H1 (cell line): ENCODE results near the gene SH3TC2. TPM values are rescaled to one million over a fixed set of nuclear protein-coding genes. Genes with fewer than 3 reads are reported as not detected.

Experiments used
- CTCF ChIA-PET: fragments of 300-600 bp; sonication (Branson Sonifier 250); formaldehyde crosslinking; loops from one replicate; lab custom pipeline; 2021; ENCODE audit not compliant: partially characterized antibody; lab: Charles Lee
- POLR2A ChIA-PET: fragments of 300-600 bp; sonication (Branson Sonifier 250); formaldehyde crosslinking; loops from one replicate; lab custom pipeline; 2021; ENCODE audit warnings: inconsistent platforms; ENCODE audit not compliant: partially characterized antibody; lab: Charles Lee
- DNase-seq, 2 experiments: peaks; one replicate each; pipeline versions ENCODE4 v3.0.0 to v3.0.0-alpha.2; 2010 to 2022; ENCODE audit warnings: low spot score in 2 of 2, low read depth in 1 of 2, mixed read lengths in 1 of 2
- FAIRE-seq: peaks from 2 replicates; lab custom pipeline; 2011; peaks lifted over from hg19 to GRCh38; lab: Jason Lieb, UNC
- H2AFZ ChIP-seq: 2 replicates; pipeline ENCODE4 v1.8.1; 2012; ENCODE audit warnings: low read length, inconsistent platforms
- H2AK5ac ChIP-seq: 2 replicates; pipeline ENCODE4 v1.6.1; 2013; ENCODE audit warnings: low read depth, low read length
- H2BK120ac ChIP-seq: replicated peaks from 2 replicates; pipeline ENCODE3; 2013; ENCODE audit warnings: low read depth, low read length, inconsistent platforms
- H2BK12ac ChIP-seq: 2 replicates; pipeline ENCODE4 v1.6.1; 2013; ENCODE audit warnings: low read depth, low read length
- H2BK15ac ChIP-seq: 2 replicates; pipeline ENCODE4 v1.6.1; 2013; ENCODE audit warnings: low read length
- H2BK20ac ChIP-seq: 2 replicates; pipeline ENCODE4 v1.6.1; 2013; ENCODE audit warnings: low read length
- H2BK5ac ChIP-seq: 2 replicates; pipeline ENCODE4 v1.6.1; 2013; ENCODE audit warnings: low read depth, low read length
- H3K14ac ChIP-seq: 2 replicates; pipeline ENCODE4 v1.6.1; 2013; ENCODE audit warnings: inconsistent platforms; ENCODE audit not compliant: insufficient read length
- H3K18ac ChIP-seq: 2 replicates; pipeline ENCODE4 v1.6.1; 2013; ENCODE audit warnings: low read length; ENCODE audit errors: extremely low read depth
- H3K23ac ChIP-seq: 2 replicates; pipeline ENCODE4 v1.6.1; 2013; ENCODE audit warnings: inconsistent platforms; ENCODE audit not compliant: insufficient read length
- H3K23me2 ChIP-seq: 2 replicates; pipeline ENCODE4 v1.6.1; 2013; ENCODE audit warnings: low read depth, low read length
- H3K27ac ChIP-seq: 2 replicates; pipeline ENCODE4 v1.6.1; 2011; ENCODE audit warnings: low read depth, low read length, inconsistent platforms
- H3K27me3 ChIP-seq, 4 experiments: replicated peaks in 1 of 4; 1 replicate in 1 of 4; 2 replicates in 3 of 4; pipeline versions ENCODE4 v1.6.1 to v1.8.1; 2011 to 2013; ENCODE audit warnings: low read length in 3 of 4, mild to moderate bottlenecking in 3 of 4, inconsistent platforms in 2 of 4, mixed read lengths in 2 of 4, moderate library complexity in 1 of 4; ENCODE audit not compliant: control insufficient read depth in 3 of 4, insufficient read depth in 3 of 4; ENCODE audit errors: extremely low read depth in 1 of 4
- H3K36me3 ChIP-seq, 4 experiments: 2 replicates each; pipeline versions ENCODE4 v1.6.1 to v1.8.1; 2011 to 2013; ENCODE audit warnings: mild to moderate bottlenecking in 4 of 4, low read length in 3 of 4, moderate library complexity in 2 of 4, control low read depth in 1 of 4, inconsistent platforms in 1 of 4; ENCODE audit not compliant: insufficient read depth in 4 of 4, control insufficient read depth in 2 of 4
- H3K4ac ChIP-seq: replicated peaks from 2 replicates; pipeline ENCODE3; 2013; ENCODE audit warnings: low read length, low read depth, mixed read lengths, inconsistent platforms; ENCODE audit not compliant: insufficient read length
- H3K4me1 ChIP-seq, 4 experiments: replicated peaks in 1 of 4; 1 replicate in 1 of 4; 2 replicates in 3 of 4; pipeline versions ENCODE4 v1.6.1 to v1.8.1; 2011 to 2013; ENCODE audit warnings: low read length in 3 of 4, inconsistent platforms in 2 of 4, mixed read lengths in 1 of 4; ENCODE audit not compliant: insufficient read depth in 4 of 4, control insufficient read depth in 3 of 4
- H3K4me2 ChIP-seq, 2 experiments: 2 replicates each; pipeline versions ENCODE4 v1.6.1 to v1.8.1; 2011 to 2013; ENCODE audit warnings: low read depth in 2 of 2, low read length in 2 of 2, control low read depth in 1 of 2, inconsistent platforms in 1 of 2, mild to moderate bottlenecking in 1 of 2; ENCODE audit not compliant: insufficient read depth in 1 of 2
- H3K4me3 ChIP-seq, 4 experiments: fragments of 200-600, 300-600 bp in 1 of 4; sonication (generic), shearing (Covaris generic), sonication (Bioruptor Twin) in 1 of 4; 2 replicates each; pipeline versions ENCODE4 v1.5.1 to v1.8.1; 2011 to 2016; ENCODE audit warnings: low read length in 4 of 4, low read depth in 3 of 4, control low read depth in 2 of 4, inconsistent platforms in 2 of 4, mild to moderate bottlenecking in 2 of 4, mixed read lengths in 1 of 4, moderate library complexity in 1 of 4; ENCODE audit not compliant: insufficient read depth in 2 of 4; ENCODE audit errors: extremely low read depth in 1 of 4
- H3K56ac ChIP-seq: replicated peaks from 2 replicates; pipeline ENCODE3; 2013; ENCODE audit warnings: low read depth, mild to moderate bottlenecking, mixed read lengths, low read length, inconsistent platforms; ENCODE audit not compliant: insufficient read length
- H3K79me1 ChIP-seq: 2 replicates; pipeline ENCODE4 v1.6.1; 2013; ENCODE audit warnings: low read depth, low read length, control low read depth
- H3K79me2 ChIP-seq, 2 experiments: 2 replicates each; pipeline versions ENCODE4 v1.6.1 to v1.8.1; 2012 to 2013; ENCODE audit warnings: low read length in 2 of 2, mild to moderate bottlenecking in 2 of 2, inconsistent platforms in 1 of 2; ENCODE audit not compliant: insufficient read depth in 2 of 2, control insufficient read depth in 1 of 2
- H3K9ac ChIP-seq, 4 experiments: replicated peaks in 1 of 4; 1 replicate in 1 of 4; 2 replicates in 3 of 4; pipeline versions ENCODE4 v1.6.1 to v1.8.1; 2011 to 2013; ENCODE audit warnings: low read depth in 3 of 4, low read length in 3 of 4, control low read depth in 2 of 4, mild to moderate bottlenecking in 2 of 4, moderate library complexity in 2 of 4, inconsistent platforms in 1 of 4; ENCODE audit errors: extremely low read depth in 1 of 4
- H3K9me3 ChIP-seq, 2 experiments: 2 replicates each; pipeline versions ENCODE4 v1.6.1 to v1.8.1; 2012 to 2013; ENCODE audit warnings: mild to moderate bottlenecking in 2 of 2, moderate library complexity in 2 of 2, control low read depth in 1 of 2, inconsistent platforms in 1 of 2, low read depth in 1 of 2, low read length in 1 of 2, mixed read lengths in 1 of 2; ENCODE audit not compliant: insufficient read depth in 2 of 2
- H4K20me1 ChIP-seq, 2 experiments: replicated peaks in 1 of 2; 2 replicates each; pipeline versions ENCODE3 to v1.8.1; 2011 to 2013; ENCODE audit warnings: inconsistent platforms in 2 of 2, low read length in 2 of 2, mild to moderate bottlenecking in 1 of 2; ENCODE audit not compliant: insufficient read depth in 2 of 2, control insufficient read depth in 1 of 2
- H4K5ac ChIP-seq: 2 replicates; pipeline ENCODE4 v1.6.1; 2013; ENCODE audit warnings: low read length, low read depth, mixed read lengths, inconsistent platforms; ENCODE audit not compliant: insufficient read length
- H4K8ac ChIP-seq: 2 replicates; pipeline ENCODE4 v1.8.0; 2013; ENCODE audit warnings: mild to moderate bottlenecking, moderate library complexity, low read length, inconsistent platforms; ENCODE audit not compliant: insufficient read depth; ENCODE audit errors: extremely low read depth
- H4K91ac ChIP-seq: replicated peaks from 2 replicates; pipeline ENCODE3; 2013; ENCODE audit warnings: low read length, mixed read lengths, inconsistent platforms; ENCODE audit not compliant: insufficient read length
- BRCA1 ChIP-seq: IDR thresholded peaks from 2 replicates; pipeline ENCODE4 v1.6.1; 2012; ENCODE audit warnings: low read depth, low read length, improper control_type of control experiment
- CEBPB ChIP-seq: IDR thresholded peaks from 2 replicates; pipeline ENCODE4 v1.6.1; 2012; ENCODE audit warnings: low read depth, low read length
- E2F6 ChIP-seq: IDR thresholded peaks from 2 replicates; pipeline ENCODE4 v1.6.1; 2012; ENCODE audit warnings: inconsistent platforms
- GTF2F1 ChIP-seq: IDR thresholded peaks from 2 replicates; pipeline ENCODE4 v1.6.1; 2012; ENCODE audit warnings: low read depth, low read length, improper control_type of control experiment, borderline replicate concordance
- JUND ChIP-seq: IDR thresholded peaks from 2 replicates; pipeline ENCODE4 v1.6.1; 2011; ENCODE audit warnings: mild to moderate bottlenecking, improper control_type of control experiment, low read length
- KDM4A ChIP-seq: IDR thresholded peaks from one replicate; pipeline ENCODE4 v1.7.1; 2012; ENCODE audit warnings: low read depth, mild to moderate bottlenecking, moderate library complexity, low read length, inconsistent platforms; ENCODE audit not compliant: severe bottlenecking
- NRF1 ChIP-seq: IDR thresholded peaks from 2 replicates; pipeline ENCODE4 v1.6.1; 2011; ENCODE audit warnings: mild to moderate bottlenecking, low read depth, low read length, improper control_type of control experiment
- RAD21 ChIP-seq, 2 experiments: IDR thresholded peaks in 1 of 2; conservative IDR thresholded peaks in 1 of 2; 2 replicates each; pipeline ENCODE4 v1.6.1; 2011; ENCODE audit warnings: low read depth in 2 of 2, low read length in 2 of 2, improper control_type of control experiment in 1 of 2, inconsistent platforms in 1 of 2, mild to moderate bottlenecking in 1 of 2, moderate library complexity in 1 of 2
- SIN3A ChIP-seq, 2 experiments: IDR thresholded peaks in 1 of 2; conservative IDR thresholded peaks in 1 of 2; 2 replicates each; pipeline ENCODE4 v1.6.1; 2011 to 2012; ENCODE audit warnings: low read length in 2 of 2, improper control_type of control experiment in 1 of 2, low read depth in 1 of 2, mild to moderate bottlenecking in 1 of 2
- TAF1 ChIP-seq: IDR thresholded peaks from 2 replicates; pipeline ENCODE4 v1.6.1; 2011; ENCODE audit warnings: mild to moderate bottlenecking, low read depth, low read length
- TEAD4 ChIP-seq: IDR thresholded peaks from 2 replicates; pipeline ENCODE4 v1.6.1; 2012; ENCODE audit warnings: low read depth, low read length, inconsistent platforms, mixed read lengths
- USF2 ChIP-seq: IDR thresholded peaks from 2 replicates; pipeline ENCODE4 v1.6.1; 2011; ENCODE audit warnings: low read length, improper control_type of control experiment
- WGBS, 2 experiments: shearing (Covaris generic) in 1 of 2; methylation state at CpG; one replicate each; pipeline versions ENCODE4 v1.1.6 to v1.1.7; 2013 to 2015; ENCODE audit warnings: low lambda C conversion rate in 2 of 2, mixed read lengths in 2 of 2, inconsistent platforms in 1 of 2, low coverage in 1 of 2, missing lambda C conversion rate in 1 of 2; ENCODE audit not compliant: insufficient replicate concordance in 2 of 2, insufficient coverage in 1 of 2, insufficient read length in 1 of 2; ENCODE audit errors: extremely low coverage in 1 of 2, missing lambda C conversion rate in 1 of 2; 5-methylcytosine and 5-hydroxymethylcytosine counted together
- polyA plus RNA-seq, 7 experiments: library from polyadenylated mRNA; depleted of rRNA in 3 of 7; stranded (reverse) in 5 of 7; unstranded in 2 of 7; fragments of >200 nt in 5 of 7; fragments of 200-250 nt in 2 of 7; gene quantifications; 1 replicate in 5 of 7; 2 replicates in 1 of 7; 4 replicates in 1 of 7; pipeline versions ENCODE4 v1.2.1 to v1.2.3, GENCODE V29; 2011 to 2013; ENCODE audit warnings: missing spikeins in 2 of 7, mixed read lengths in 2 of 7
- total RNA-seq: library from RNA; stranded (reverse); fragmentation: NEBNext Ultra II Directional; extraction: Animal tissue kit (Norgen Biotek cat#: 25700); gene quantifications from 2 replicates; pipeline ENCODE4 v1.2.1, GENCODE V29; 2021

The SH3TC2 gene
- total and polyA plus RNA-seq, 2 of the 8 experiments (the other 6 are each of a cell fraction or from before 2014, with no cell fraction given) = 0.11 to 0.80 TPM

GRCh38 chr5:149002053-149002452, 60.8 kb downstream of the SH3TC2 start:
- no peak overlapping the region for H3K56ac ChIP-seq
- no peak overlapping the region for H2AK5ac ChIP-seq
- FAIRE-seq (no peak), DNase-seq (no peak)
- TF ChIP-seq TEAD4 (peak; percentile 74), JUND (no peak), SIN3A (conservative IDR thresholded peaks at IDR 0.05 in 1 of 2, IDR thresholded peaks at IDR 0.05 in 1 of 2; ENCODE audit: low read depth in 1 of 2, low read length in 2 of 2) (no peak), CEBPB (no peak), E2F6 (no peak), KDM4A (no peak), USF2 (no peak), RAD21 (IDR thresholded peaks at IDR 0.05 in 1 of 2, conservative IDR thresholded peaks at IDR 0.05 in 1 of 2; ENCODE audit: low read depth in 2 of 2, low read length in 2 of 2) (no peak), BRCA1 (no peak), TAF1 (0 out of 2 replicates have a peak, but pooled peaks have one; percentile 25), GTF2F1 (no peak), NRF1 (no peak)
- H3K9me3 ChIP-seq = no peaks in the 10 kb centered on the region
- peak overlapping the region; percentile 49; the same call in 1 of the 2 replicates for H2AFZ ChIP-seq
- H3K79me2 ChIP-seq = no peaks in the 10 kb centered on the region
- H3K9ac ChIP-seq = no peak overlapping the region
- H4K20me1 ChIP-seq = no peaks in the 10 kb centered on the region
- H3K4me1 ChIP-seq = no peaks in the 10 kb centered on the region; a peak in 1 of 7 replicates
- no peak overlapping the region for H3K4ac ChIP-seq
- H3K4me2 ChIP-seq = no peak overlapping the region
- CTCF ChIA-PET = interaction anchor here (1.0 to 10.5 kb wide), 16 partner anchors 11 to 270 kb away, joined by 3 to 98 read pairs (median 7); no protein-coding TSS in a partner anchor
- no peak overlapping the region for H2BK15ac ChIP-seq
- no peaks in the 10 kb centered on the region for H3K23me2 ChIP-seq
- H3K36me3 ChIP-seq = no peaks in the 10 kb centered on the region
- no peak overlapping the region for H3K23ac ChIP-seq
- H3K27ac ChIP-seq = no peak overlapping the region
- no peak overlapping the region for H2BK12ac ChIP-seq
- no peaks in the 10 kb centered on the region for H3K79me1 ChIP-seq
- no peak overlapping the region for H3K18ac ChIP-seq
- no peak overlapping the region for H2BK120ac ChIP-seq
- H3K4me3 ChIP-seq = no peak overlapping the region
- no peak overlapping the region for H4K8ac ChIP-seq
- no peak overlapping the region for H4K91ac ChIP-seq
- WGBS, 2 experiments = 79% methylated on average over 5 of the region's 5 CpGs; no CpG with 5 or more reads in 1 of the 2 experiments
- POLR2A ChIA-PET = no interaction called here
- no peak overlapping the region for H2BK5ac ChIP-seq
- no peak overlapping the region for H4K5ac ChIP-seq
- no peaks in the 10 kb centered on the region for H3K27me3 ChIP-seq
- H3K14ac ChIP-seq = no peak overlapping the region
- no peak overlapping the region for H2BK20ac ChIP-seq
